ENCODE results near the gene IFITM5.

The IFITM5 gene

GRCh38 chr11:304061-304506, 4.8 kb upstream of the IFITM5 start:
- H3K36me3 ChIP-seq (ENCODE audit: control insufficient read depth in 2 of 2, insufficient read depth in 1 of 2, low read length in 2 of 2), result no peaks in the 10 kb centered on the region
- H3K9me3 ChIP-seq (ENCODE audit: control insufficient read depth, insufficient read depth, low read depth, low read length), result no peaks in the 10 kb centered on the region
- no peak for TF ChIP-seq ZBTB1 (tag by site-specific recombination; IDR thresholded peaks at IDR 0.05)
- TF ChIP-seq ZSCAN4 (tag by site-specific recombination; IDR thresholded peaks at IDR 0.05), result no peak
- no peak for TF ChIP-seq ZNF19 (tag by site-specific recombination; IDR thresholded peaks at IDR 0.05; ENCODE audit: low read depth)
- TF ChIP-seq ZNF785 (tag by site-specific recombination; IDR thresholded peaks at IDR 0.05), result no peak
- no peak for TF ChIP-seq ZNF112 (tag by site-specific recombination; IDR thresholded peaks at IDR 0.05)
- no peak for TF ChIP-seq TRIM28 (IDR thresholded peaks at IDR 0.05; ENCODE audit: borderline replicate concordance, low read length)
- TF ChIP-seq ZNF701 (tag by site-specific recombination; IDR thresholded peaks at IDR 0.05), result no peak
- TF ChIP-seq ZNF530 (tag by site-specific recombination; IDR thresholded peaks at IDR 0.05; ENCODE audit: low read depth), result no peak
- no peak for TF ChIP-seq ZBTB21 (tag by site-specific recombination; IDR thresholded peaks at IDR 0.05)
- TF ChIP-seq ZNF670 (tag by site-specific recombination; IDR thresholded peaks at IDR 0.05; ENCODE audit: low read depth), result no peak
- TF ChIP-seq ZNF155 (tag by site-specific recombination; IDR thresholded peaks at IDR 0.05), result no peak
- TF ChIP-seq, protein P1, sequence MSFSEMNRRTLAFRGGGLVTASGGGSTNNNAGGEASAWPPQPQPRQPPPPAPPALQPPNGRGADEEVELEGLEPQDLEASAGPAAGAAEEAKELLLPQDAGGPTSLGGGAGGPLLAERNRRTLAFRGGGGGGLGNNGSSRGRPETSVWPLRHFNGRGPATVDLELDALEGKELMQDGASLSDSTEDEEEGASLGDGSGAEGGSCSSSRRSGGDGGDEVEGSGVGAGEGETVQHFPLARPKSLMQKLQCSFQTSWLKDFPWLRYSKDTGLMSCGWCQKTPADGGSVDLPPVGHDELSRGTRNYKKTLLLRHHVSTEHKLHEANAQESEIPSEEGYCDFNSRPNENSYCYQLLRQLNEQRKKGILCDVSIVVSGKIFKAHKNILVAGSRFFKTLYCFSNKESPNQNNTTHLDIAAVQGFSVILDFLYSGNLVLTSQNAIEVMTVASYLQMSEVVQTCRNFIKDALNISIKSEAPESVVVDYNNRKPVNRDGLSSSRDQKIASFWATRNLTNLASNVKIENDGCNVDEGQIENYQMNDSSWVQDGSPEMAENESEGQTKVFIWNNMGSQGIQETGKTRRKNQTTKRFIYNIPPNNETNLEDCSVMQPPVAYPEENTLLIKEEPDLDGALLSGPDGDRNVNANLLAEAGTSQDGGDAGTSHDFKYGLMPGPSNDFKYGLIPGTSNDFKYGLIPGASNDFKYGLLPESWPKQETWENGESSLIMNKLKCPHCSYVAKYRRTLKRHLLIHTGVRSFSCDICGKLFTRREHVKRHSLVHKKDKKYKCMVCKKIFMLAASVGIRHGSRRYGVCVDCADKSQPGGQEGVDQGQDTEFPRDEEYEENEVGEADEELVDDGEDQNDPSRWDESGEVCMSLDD (tag by site-specific recombination; IDR thresholded peaks at IDR 0.05), result no peak
- no peak for TF ChIP-seq ZNF664 (tag by site-specific recombination; IDR thresholded peaks at IDR 0.05)
- TF ChIP-seq ZNF549 (tag by site-specific recombination; IDR thresholded peaks at IDR 0.05), result no peak
- TF ChIP-seq YY2 (tag by site-specific recombination; IDR thresholded peaks at IDR 0.05), result no peak
- no peak for TF ChIP-seq PRDM6 (tag by site-specific recombination; IDR thresholded peaks at IDR 0.05)
- no peak for TF ChIP-seq ZNF292 (tag by site-specific recombination; IDR thresholded peaks at IDR 0.05; ENCODE audit: borderline replicate concordance, low read depth)
- H3K4me1 ChIP-seq (ENCODE audit: control insufficient read depth, insufficient read depth, low read length), result no peaks in the 10 kb centered on the region
- no peak overlapping the region for H3K4me3 ChIP-seq (ENCODE audit: low read depth, low read length)
- ChIA-PET CTCF (interaction anchor here (0.6 to 4.2 kb wide), 6 partner anchors 10 to 54 kb away, joined by 3 to 30 read pairs (median 5); partner anchors contain the start of gene PGGHG), POLR2A (no interaction called here)
- no peak overlapping the region for H3K27ac ChIP-seq (ENCODE audit: extremely low read depth, low read depth, low read length)

- no peak overlapping the region for H3K27ac ChIP-seq (ENCODE audit: extremely low read depth, low read depth, low read length)
- H3K4me3 ChIP-seq (ENCODE audit: low read depth, low read length), result no peak overlapping the region
- CTCF ChIA-PET, result interaction anchor here (0.6 kb wide), 1 partner anchor 109 kb away, joined by 3 read pairs; no protein-coding TSS in a partner anchor
- no peaks in the 10 kb centered on the region for H3K4me1 ChIP-seq (ENCODE audit: control insufficient read depth, insufficient read depth, low read length)
- POLR2A ChIA-PET, result no interaction called here
- no peaks in the 10 kb centered on the region for H3K9me3 ChIP-seq (ENCODE audit: control insufficient read depth, insufficient read depth, low read depth, low read length)
- no peaks in the 10 kb centered on the region for H3K36me3 ChIP-seq (ENCODE audit: control insufficient read depth in 2 of 2, insufficient read depth in 1 of 2, low read length in 2 of 2)
- TF ChIP-seq ZNF19 (tag by site-specific recombination; IDR thresholded peaks at IDR 0.05; ENCODE audit: low read depth), result no peak
- TF ChIP-seq, protein P2, sequence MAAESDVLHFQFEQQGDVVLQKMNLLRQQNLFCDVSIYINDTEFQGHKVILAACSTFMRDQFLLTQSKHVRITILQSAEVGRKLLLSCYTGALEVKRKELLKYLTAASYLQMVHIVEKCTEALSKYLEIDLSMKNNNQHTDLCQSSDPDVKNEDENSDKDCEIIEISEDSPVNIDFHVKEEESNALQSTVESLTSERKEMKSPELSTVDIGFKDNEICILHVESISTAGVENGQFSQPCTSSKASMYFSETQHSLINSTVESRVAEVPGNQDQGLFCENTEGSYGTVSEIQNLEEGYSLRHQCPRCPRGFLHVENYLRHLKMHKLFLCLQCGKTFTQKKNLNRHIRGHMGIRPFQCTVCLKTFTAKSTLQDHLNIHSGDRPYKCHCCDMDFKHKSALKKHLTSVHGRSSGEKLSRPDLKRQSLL (tag by site-specific recombination; IDR thresholded peaks at IDR 0.05), result no peak
- TF ChIP-seq ZNF274 (IDR thresholded peaks at IDR 0.05; ENCODE audit: low read length), result no peak
- TF ChIP-seq ZNF274 (tag by site-specific recombination; IDR thresholded peaks at IDR 0.05; ENCODE audit: borderline replicate concordance), result no peak
- TF ChIP-seq, protein P3, sequence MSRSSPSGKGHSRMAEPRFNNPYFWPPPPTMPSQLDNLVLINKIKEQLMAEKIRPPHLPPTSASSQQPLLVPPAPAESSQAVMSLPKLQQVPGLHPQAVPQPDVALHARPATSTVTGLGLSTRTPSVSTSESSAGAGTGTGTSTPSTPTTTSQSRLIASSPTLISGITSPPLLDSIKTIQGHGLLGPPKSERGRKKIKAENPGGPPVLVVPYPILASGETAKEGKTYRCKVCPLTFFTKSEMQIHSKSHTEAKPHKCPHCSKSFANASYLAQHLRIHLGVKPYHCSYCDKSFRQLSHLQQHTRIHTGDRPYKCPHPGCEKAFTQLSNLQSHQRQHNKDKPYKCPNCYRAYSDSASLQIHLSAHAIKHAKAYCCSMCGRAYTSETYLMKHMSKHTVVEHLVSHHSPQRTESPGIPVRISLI (tag by site-specific recombination; IDR thresholded peaks at IDR 0.05), result no peak
- TF ChIP-seq ZNF514 (tag by site-specific recombination; IDR thresholded peaks at IDR 0.05), result no peak
- TF ChIP-seq ZNF138 (tag by site-specific recombination; IDR thresholded peaks at IDR 0.05; ENCODE audit: borderline replicate concordance), result no peak
- no peak for TF ChIP-seq ZNF174 (tag by site-specific recombination; IDR thresholded peaks at IDR 0.05)
- no peak for TF ChIP-seq ZNF701 (tag by site-specific recombination; IDR thresholded peaks at IDR 0.05)
- no peak for TF ChIP-seq HOXD13 (CRISPR knock-in tag; IDR thresholded peaks at IDR 0.05; ENCODE audit: borderline replicate concordance)
- TF ChIP-seq ZNF776 (tag by site-specific recombination; IDR thresholded peaks at IDR 0.05; ENCODE audit: borderline replicate concordance), result no peak
- no peak for TF ChIP-seq MYNN (tag by site-specific recombination; IDR thresholded peaks at IDR 0.05; ENCODE audit: borderline replicate concordance)
- no peak for TF ChIP-seq ZNF555 (tag by site-specific recombination; conservative IDR thresholded peaks at IDR 0.05)
These were observed 4.0 kb upstream of the IFITM5 start for GRCh38 chr11:303363-303762.

Data from HEK293 (cell line).